ENCODE measurements around the gene TSGA10.
"Not testable (repeated sequence)": the region's sequence is repeated elsewhere in the genome, so short reads cannot be mapped to it uniquely, and the experiment has no call there.

The TSGA10 gene

GRCh38 chr2:99140056-99140859 lies 14.5 kb downstream of the TSGA10 start:
- H3K27ac ChIP-seq = no peak overlapping the region
- H3K36me3 ChIP-seq (ENCODE audit: insufficient read depth, low read length) = no peaks in the 10 kb centered on the region
- H3K4me3 ChIP-seq = peak overlapping the region; percentile 93
- peak overlapping the region; percentile 70 for H3K9ac ChIP-seq (ENCODE audit: insufficient read length)
- TF ChIP-seq FOXP2 (optimal IDR thresholded peaks at IDR 0.05; ENCODE audit: control extremely low read depth, extremely low read length, insufficient read depth) = no peak
- TF ChIP-seq EZH2 (IDR thresholded peaks at IDR 0.05) = no peak
- no peak for TF ChIP-seq POLR2AphosphoS5 (IDR thresholded peaks at IDR 0.05; ENCODE audit: borderline replicate concordance, low read depth, low read length)
- DNase-seq (ENCODE audit: low read depth, low spot score) = no peak
- no peaks in the 10 kb centered on the region for H3K9me3 ChIP-seq (ENCODE audit: low read depth, low read length)

- TF ChIP-seq FOXP2 (optimal IDR thresholded peaks at IDR 0.05; ENCODE audit: control extremely low read depth, extremely low read length, insufficient read depth) = no peak
- no peak for TF ChIP-seq EZH2 (IDR thresholded peaks at IDR 0.05)
- TF ChIP-seq POLR2AphosphoS5 (IDR thresholded peaks at IDR 0.05; ENCODE audit: borderline replicate concordance, low read depth, low read length) = no peak
- DNase-seq (ENCODE audit: low read depth, low spot score) = no peak
Measured at GRCh38 chr2:99139003-99139402, 15.7 kb downstream of the TSGA10 start.

GRCh38 chr2:99135044-99135556 lies 19.6 kb downstream of the TSGA10 start:
- not testable (repeated sequence) for H3K4me3 ChIP-seq; DNase-seq (ENCODE audit: low read depth, low spot score); H3K27ac ChIP-seq; H3K9ac ChIP-seq (ENCODE audit: insufficient read length); H3K36me3 ChIP-seq (ENCODE audit: insufficient read depth, low read length); H3K9me3 ChIP-seq (ENCODE audit: low read depth, low read length)

More at GRCh38 chr2:99139003-99139402, 15.7 kb downstream of the TSGA10 start:
- Histone ChIP-seq H3K27ac (no peak overlapping the region), H3K9ac (ENCODE audit: insufficient read length) (no peak overlapping the region), H3K36me3 (ENCODE audit: insufficient read depth, low read length) (no peaks in the 10 kb centered on the region), H3K4me3 (no peak overlapping the region), H3K9me3 (ENCODE audit: low read depth, low read length) (no peaks in the 10 kb centered on the region)

GRCh38 chr2:99127981-99128380 lies 26.8 kb downstream of the TSGA10 start:
- Histone ChIP-seq H3K9ac (ENCODE audit: insufficient read length) (no peak overlapping the region), H3K27ac (no peak overlapping the region), H3K36me3 (ENCODE audit: insufficient read depth, low read length) (no peaks in the 10 kb centered on the region), H3K4me3 (no peak overlapping the region), H3K9me3 (ENCODE audit: low read depth, low read length) (no peaks in the 10 kb centered on the region)
- no peak for DNase-seq (ENCODE audit: low read depth, low spot score)
- TF ChIP-seq EZH2 (IDR thresholded peaks at IDR 0.05) (no peak), POLR2AphosphoS5 (IDR thresholded peaks at IDR 0.05; ENCODE audit: borderline replicate concordance, low read depth, low read length) (no peak), FOXP2 (optimal IDR thresholded peaks at IDR 0.05; ENCODE audit: control extremely low read depth, extremely low read length, insufficient read depth) (no peak)

GRCh38 chr2:99112617-99113016 lies 42.1 kb downstream of the TSGA10 start:
- Histone ChIP-seq H3K27ac (no peak overlapping the region), H3K36me3 (ENCODE audit: insufficient read depth, low read length) (no peaks in the 10 kb centered on the region), H3K4me3 (no peak overlapping the region), H3K9ac (ENCODE audit: insufficient read length) (no peak overlapping the region), H3K9me3 (ENCODE audit: low read depth, low read length) (no peaks in the 10 kb centered on the region)
- TF ChIP-seq POLR2AphosphoS5 (IDR thresholded peaks at IDR 0.05; ENCODE audit: borderline replicate concordance, low read depth, low read length) (no peak), FOXP2 (optimal IDR thresholded peaks at IDR 0.05; ENCODE audit: control extremely low read depth, extremely low read length, insufficient read depth) (no peak), EZH2 (IDR thresholded peaks at IDR 0.05) (no peak)
- no peak for DNase-seq (ENCODE audit: low read depth, low spot score)

- no peak for DNase-seq (ENCODE audit: low read depth, low spot score)
- Histone ChIP-seq H3K36me3 (ENCODE audit: insufficient read depth, low read length) (no peaks in the 10 kb centered on the region), H3K9me3 (ENCODE audit: low read depth, low read length) (no peaks in the 10 kb centered on the region), H3K4me3 (no peak overlapping the region), H3K9ac (ENCODE audit: insufficient read length) (no peak overlapping the region), H3K27ac (no peak overlapping the region)
- TF ChIP-seq FOXP2 (optimal IDR thresholded peaks at IDR 0.05; ENCODE audit: control extremely low read depth, extremely low read length, insufficient read depth) (no peak), EZH2 (IDR thresholded peaks at IDR 0.05) (no peak), POLR2AphosphoS5 (IDR thresholded peaks at IDR 0.05; ENCODE audit: borderline replicate concordance, low read depth, low read length) (no peak)
Measured at GRCh38 chr2:99111945-99112344, 42.8 kb downstream of the TSGA10 start.

- Histone ChIP-seq H3K27ac (no peak overlapping the region), H3K4me3 (no peak overlapping the region), H3K9ac (ENCODE audit: insufficient read length) (no peak overlapping the region), H3K9me3 (ENCODE audit: low read depth, low read length) (no peaks in the 10 kb centered on the region), H3K36me3 (ENCODE audit: insufficient read depth, low read length) (no peaks in the 10 kb centered on the region)
- TF ChIP-seq EZH2 (IDR thresholded peaks at IDR 0.05) (no peak), POLR2AphosphoS5 (IDR thresholded peaks at IDR 0.05; ENCODE audit: borderline replicate concordance, low read depth, low read length) (no peak), FOXP2 (optimal IDR thresholded peaks at IDR 0.05; ENCODE audit: control extremely low read depth, extremely low read length, insufficient read depth) (no peak)
- DNase-seq (ENCODE audit: low read depth, low spot score) = no peak
Measured at GRCh38 chr2:99111236-99111635, 43.5 kb downstream of the TSGA10 start.

GRCh38 chr2:99106913-99107312 lies 47.8 kb downstream of the TSGA10 start:
- Histone ChIP-seq H3K9ac (ENCODE audit: insufficient read length) (no peak overlapping the region), H3K36me3 (ENCODE audit: insufficient read depth, low read length) (no peaks in the 10 kb centered on the region), H3K4me3 (no peak overlapping the region), H3K27ac (no peak overlapping the region), H3K9me3 (ENCODE audit: low read depth, low read length) (no peaks in the 10 kb centered on the region)
- DNase-seq (ENCODE audit: low read depth, low spot score) = no peak
- TF ChIP-seq FOXP2 (optimal IDR thresholded peaks at IDR 0.05; ENCODE audit: control extremely low read depth, extremely low read length, insufficient read depth) (no peak), POLR2AphosphoS5 (IDR thresholded peaks at IDR 0.05; ENCODE audit: borderline replicate concordance, low read depth, low read length) (no peak), EZH2 (IDR thresholded peaks at IDR 0.05) (no peak)

GRCh38 chr2:99104006-99104405 lies 50.7 kb downstream of the TSGA10 start:
- Histone ChIP-seq H3K9ac (ENCODE audit: insufficient read length) (no peak overlapping the region), H3K36me3 (ENCODE audit: insufficient read depth, low read length) (no peaks in the 10 kb centered on the region), H3K4me3 (no peak overlapping the region), H3K9me3 (ENCODE audit: low read depth, low read length) (no peaks in the 10 kb centered on the region), H3K27ac (no peak overlapping the region)
- DNase-seq (ENCODE audit: low read depth, low spot score) = no peak
- no peak for TF ChIP-seq EZH2 (IDR thresholded peaks at IDR 0.05)
- TF ChIP-seq FOXP2 (optimal IDR thresholded peaks at IDR 0.05; ENCODE audit: control extremely low read depth, extremely low read length, insufficient read depth) = no peak
- TF ChIP-seq POLR2AphosphoS5 (IDR thresholded peaks at IDR 0.05; ENCODE audit: borderline replicate concordance, low read depth, low read length) = no peak

Data from SK-N-MC (cell line).